HEK293T (cell line): ENCODE data around the gene TAOK2.

Source experiments
- FOXK2 ChIP-seq: fragments of 450-650 bp; IDR thresholded peaks from 2 replicates; pipeline ENCODE4 v1.6.1; 2016; ENCODE audit warnings: mild to moderate bottlenecking
- SP1 ChIP-seq: fragments of 450-650 bp; IDR thresholded peaks from 2 replicates; pipeline ENCODE4 v1.6.1; 2017

DNA sequence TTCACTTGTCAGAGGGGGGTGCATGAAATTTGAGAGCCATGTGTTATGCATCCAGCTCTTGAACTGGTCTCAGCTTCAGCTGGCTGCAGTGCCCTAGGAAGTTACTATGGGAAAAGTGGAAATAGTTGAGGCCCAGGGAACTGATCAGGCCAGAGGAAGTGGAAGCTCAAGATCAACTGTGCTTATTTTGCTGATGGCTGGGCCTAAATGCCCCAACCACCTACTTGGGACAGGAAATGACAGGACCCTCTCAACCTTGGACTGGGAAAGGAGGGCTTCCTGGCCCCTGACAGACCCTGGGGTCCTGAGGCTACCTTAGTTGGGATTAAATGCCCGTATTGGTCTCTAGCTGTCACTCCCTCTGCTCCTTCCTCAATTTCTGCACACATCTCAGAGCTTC, 1.2 kb upstream of the TAOK2 start:
- TF ChIP-seq FOXK2 (no peak), SP1 (no peak)
